Fibroblast of lung (primary cell): ENCODE measurements around the gene RNF150. TPM values are rescaled to one million over a fixed set of nuclear protein-coding genes. Genes with fewer than 3 reads are reported as not detected.

ENCODE experiments used
- DNase-seq, 2 donors: peaks; one replicate each; pipeline versions ENCODE4 v3.0.0 to v3.0.0-alpha.2; 2010; ENCODE audit warnings: low read depth in 2 of 2
- H2AFZ ChIP-seq: 2 replicates; pipeline ENCODE4 v1.5.1; 2012; ENCODE audit warnings: low read length, control low read depth, inconsistent platforms
- H3K27ac ChIP-seq: 2 replicates; pipeline ENCODE4 v1.5.1; 2011; ENCODE audit warnings: low read length, control low read depth; ENCODE audit not compliant: insufficient read depth
- H3K27me3 ChIP-seq: 2 replicates; pipeline ENCODE4 v1.5.1; 2011; ENCODE audit warnings: mild to moderate bottlenecking, low read length; ENCODE audit not compliant: control insufficient read depth, insufficient read depth
- H3K36me3 ChIP-seq: 2 replicates; pipeline ENCODE4 v1.5.1; 2011; ENCODE audit warnings: low read length; ENCODE audit not compliant: control insufficient read depth, insufficient read depth
- H3K4me1 ChIP-seq: 2 replicates; pipeline ENCODE4 v1.5.1; 2011; ENCODE audit warnings: low read length; ENCODE audit not compliant: control insufficient read depth, insufficient read depth; ENCODE audit errors: extremely low read depth
- H3K4me2 ChIP-seq: 2 replicates; pipeline ENCODE4 v1.5.1; 2011; ENCODE audit warnings: low read length, control low read depth; ENCODE audit not compliant: insufficient read depth; ENCODE audit errors: extremely low read depth
- H3K4me3 ChIP-seq, 4 experiments: fragments of 200-600 bp in 1 of 4; sonication (generic) in 1 of 4; replicated peaks in 1 of 4; 2 replicates each; pipeline ENCODE4 v1.5.1; 2011 to 2016; ENCODE audit warnings: low read length in 4 of 4, low read depth in 3 of 4, mild to moderate bottlenecking in 3 of 4, control low read depth in 2 of 4, inconsistent platforms in 1 of 4, mixed read lengths in 1 of 4; ENCODE audit not compliant: insufficient read depth in 1 of 4; ENCODE audit errors: control extremely low read depth in 1 of 4
- H3K79me2 ChIP-seq: 2 replicates; pipeline ENCODE4 v1.5.1; 2012; ENCODE audit warnings: mild to moderate bottlenecking, low read length, inconsistent platforms; ENCODE audit not compliant: control insufficient read depth, insufficient read depth
- H3K9ac ChIP-seq: 2 replicates; pipeline ENCODE4 v1.5.1; 2011; ENCODE audit warnings: mild to moderate bottlenecking, low read length, control low read depth; ENCODE audit not compliant: insufficient read depth
- H3K9me3 ChIP-seq: 2 replicates; pipeline ENCODE4 v1.5.1; 2012; ENCODE audit warnings: low read depth, low read length; ENCODE audit not compliant: control insufficient read depth, insufficient read depth
- H4K20me1 ChIP-seq: 2 replicates; pipeline ENCODE4 v1.5.1; 2011; ENCODE audit warnings: low read length; ENCODE audit not compliant: control insufficient read depth, insufficient read depth; ENCODE audit errors: extremely low read depth
- CTCF ChIP-seq, 2 donors: IDR thresholded peaks in 1 of 2; conservative IDR thresholded peaks in 1 of 2; 1 replicate in 1 of 2; 2 replicates in 1 of 2; pipeline ENCODE4 v1.5.1; 2011 to 2012; ENCODE audit warnings: low read length in 2 of 2, control low read depth in 1 of 2, inconsistent platforms in 1 of 2, low read depth in 1 of 2, mild to moderate bottlenecking in 1 of 2
- EZH2 ChIP-seq: IDR thresholded peaks from 2 replicates; pipeline ENCODE4 v1.5.1; 2012; ENCODE audit warnings: low read length, control low read depth, mild to moderate bottlenecking; ENCODE audit errors: missing control alignments
- polyA plus RNA-seq, 2 donors: library from polyadenylated mRNA; depleted of rRNA in 1 of 2; stranded (reverse) in 1 of 2; unstranded in 1 of 2; fragments of >200 nt; gene quantifications; 2 replicates each; pipeline ENCODE4 v1.2.1, GENCODE V29; 2011 to 2012; ENCODE audit warnings: missing spikeins in 1 of 2
- total RNA-seq: library from RNA; depleted of rRNA; stranded (reverse); fragments of >200 nt; gene quantifications from 2 replicates; pipeline ENCODE4 v1.2.1, GENCODE V29; 2014

Gene RNF150
- total and polyA plus RNA-seq, 2 donors (not counting 1 experiment from before 2014, with no cell fraction given): 0.66 to 5.6 TPM

- no peak overlapping the region for H3K4me2 ChIP-seq
- TF ChIP-seq EZH2 (no peak), CTCF (conservative IDR thresholded peaks at IDR 0.05 in 1 of 2, IDR thresholded peaks at IDR 0.05 in 1 of 2; ENCODE audit: low read depth in 1 of 2, low read length in 2 of 2) (no peak)
- H4K20me1 ChIP-seq: no peaks in the 10 kb centered on the region
- no peak overlapping the region for H3K27ac ChIP-seq
- peak in 1 of 2 donors; percentile 20 for DNase-seq
- H3K27me3 ChIP-seq: no peaks in the 10 kb centered on the region
- H3K4me3 ChIP-seq: no peak overlapping the region
- no peaks in the 10 kb centered on the region for H3K79me2 ChIP-seq
- no peaks in the 10 kb centered on the region for H3K36me3 ChIP-seq
- no peaks in the 10 kb centered on the region for H3K4me1 ChIP-seq
- H2AFZ ChIP-seq: no peak overlapping the region
- no peak overlapping the region for H3K9ac ChIP-seq
- H3K9me3 ChIP-seq: no peaks in the 10 kb centered on the region
Observed at GRCh38 chr4:140866492-140867005, 266.7 kb downstream of the RNF150 start.

- no peaks in the 10 kb centered on the region for H3K79me2 ChIP-seq
- H3K9ac ChIP-seq: no peak overlapping the region
- TF ChIP-seq EZH2 (no peak), CTCF (conservative IDR thresholded peaks at IDR 0.05 in 1 of 2, IDR thresholded peaks at IDR 0.05 in 1 of 2; ENCODE audit: low read depth in 1 of 2, low read length in 2 of 2) (no peak)
- no peak overlapping the region for H3K4me2 ChIP-seq
- no peaks in the 10 kb centered on the region for H3K27me3 ChIP-seq
- no peaks in the 10 kb centered on the region for H3K36me3 ChIP-seq
- H3K27ac ChIP-seq: no peak overlapping the region
- H3K4me1 ChIP-seq: no peaks in the 10 kb centered on the region
- no peak overlapping the region for H2AFZ ChIP-seq
- no peaks in the 10 kb centered on the region for H3K9me3 ChIP-seq
- no peaks in the 10 kb centered on the region for H4K20me1 ChIP-seq
- no peak overlapping the region for H3K4me3 ChIP-seq
- peak in 1 of 2 donors; percentile 36 for DNase-seq
Observed at GRCh38 chr4:140865253-140866217, 267.7 kb downstream of the RNF150 start.

GRCh38 chr4:140863197-140863596, 270.1 kb downstream of the RNF150 start:
- no peak overlapping the region for H3K4me2 ChIP-seq
- H3K27me3 ChIP-seq: no peaks in the 10 kb centered on the region
- no peaks in the 10 kb centered on the region for H3K79me2 ChIP-seq
- no peak for TF ChIP-seq EZH2
- no peak for TF ChIP-seq CTCF (conservative IDR thresholded peaks at IDR 0.05 in 1 of 2, IDR thresholded peaks at IDR 0.05 in 1 of 2; ENCODE audit: low read depth in 1 of 2, low read length in 2 of 2)
- H2AFZ ChIP-seq: no peak overlapping the region
- no peak overlapping the region for H3K4me3 ChIP-seq
- no peaks in the 10 kb centered on the region for H3K4me1 ChIP-seq
- H4K20me1 ChIP-seq: no peaks in the 10 kb centered on the region
- no peak overlapping the region for H3K9ac ChIP-seq
- DNase-seq: no peak
- no peak overlapping the region for H3K27ac ChIP-seq
- no peaks in the 10 kb centered on the region for H3K36me3 ChIP-seq
- H3K9me3 ChIP-seq: no peaks in the 10 kb centered on the region
